Large intestine (tissue), 3 donors: ENCODE results near the gene TEAD1. TPM values are rescaled to one million over a fixed set of nuclear protein-coding genes. Genes with fewer than 3 reads are reported as not detected.
A peak's percentile ranks its signal among the peaks of the same experiment; 100 is the strongest.
"Not testable (repeated sequence)": the region's sequence is repeated elsewhere in the genome, so short reads cannot be mapped to it uniquely, and the experiment has no call there.

Experiments used
- DNase-seq, 2 donors: peaks; one replicate each; pipeline versions ENCODE4 v3.0.0 to v3.0.0-alpha.2; 2013
- H3K27ac ChIP-seq: one replicate; pipeline ENCODE4 v1.5.1; 2013; ENCODE audit warnings: low read length
- H3K27me3 ChIP-seq: 2 replicates; pipeline ENCODE4 v1.6.1; 2013; ENCODE audit warnings: low read length; ENCODE audit not compliant: control insufficient read depth, insufficient read depth
- H3K36me3 ChIP-seq: 2 replicates; pipeline ENCODE4 v1.6.1; 2013; ENCODE audit warnings: low read length; ENCODE audit not compliant: control insufficient read depth, insufficient read depth
- H3K4me1 ChIP-seq: one replicate; pipeline ENCODE4 v1.6.1; 2013; ENCODE audit warnings: low read length; ENCODE audit not compliant: control insufficient read depth, insufficient read depth
- H3K4me3 ChIP-seq: one replicate; pipeline ENCODE4 v1.5.1; 2013; ENCODE audit warnings: low read length
- H3K9me3 ChIP-seq: one replicate; pipeline ENCODE4 v1.6.1; 2013; ENCODE audit warnings: mild to moderate bottlenecking, low read depth, low read length, moderate library complexity; ENCODE audit not compliant: control insufficient read depth
- WGBS: methylation state at CpG from one replicate; pipeline ENCODE4 v1.1.5; 2013; ENCODE audit warnings: low lambda C conversion rate; ENCODE audit not compliant: insufficient coverage; 5-methylcytosine and 5-hydroxymethylcytosine counted together
- polyA plus RNA-seq: library from polyadenylated mRNA; unstranded; fragments of 120-200 nt; gene quantifications from one replicate; pipeline ENCODE4 v1.2.1, GENCODE V29; 2013

Gene TEAD1
- polyA plus RNA-seq, 1 donor, result 38.7 TPM

GRCh38 chr11:12757416-12757815, 83.2 kb downstream of the TEAD1 start:
- H3K27ac ChIP-seq, result no peak overlapping the region

GRCh38 chr11:12758117-12758516, 83.9 kb downstream of the TEAD1 start:
- H3K36me3 ChIP-seq, H3K27me3 ChIP-seq, H3K4me3 ChIP-seq, DNase-seq, H3K27ac ChIP-seq, H3K9me3 ChIP-seq, H3K4me1 ChIP-seq: not testable (repeated sequence)
- 100% methylated on average over 1 of the region's 6 CpGs for WGBS

More at GRCh38 chr11:12757416-12757815, 83.2 kb downstream of the TEAD1 start:
- no peaks in the 10 kb centered on the region for H3K27me3 ChIP-seq
- H3K36me3 ChIP-seq, result no peaks in the 10 kb centered on the region
- WGBS, result no CpG with 5 or more reads among the region's 2 CpGs
- no peak for DNase-seq
- no peak overlapping the region for H3K4me3 ChIP-seq
- H3K9me3 ChIP-seq, result no peaks in the 10 kb centered on the region
- H3K4me1 ChIP-seq, result no peaks in the 10 kb centered on the region

DNA sequence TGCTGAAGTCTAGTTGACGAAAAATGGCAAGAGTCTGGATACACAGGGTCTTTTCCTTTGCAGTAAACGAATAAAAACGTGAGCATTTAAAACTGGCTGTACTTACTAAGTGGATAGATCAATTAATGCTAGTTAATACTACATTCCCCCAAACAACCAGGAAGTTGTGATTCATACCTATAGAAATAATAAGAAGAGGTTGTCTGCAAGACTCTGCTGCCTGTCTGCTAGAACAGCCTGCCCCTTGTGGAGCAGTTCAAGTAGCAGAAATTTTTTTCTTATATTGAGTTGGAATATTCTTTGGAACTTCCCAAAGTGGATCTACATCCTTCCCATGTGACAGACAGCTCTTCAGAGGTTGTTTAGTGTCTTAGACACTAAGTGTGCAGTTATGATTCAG, 86.8 kb downstream of the TEAD1 start:
- Histone ChIP-seq H3K27me3 (no peaks in the 10 kb centered on the region), H3K9me3 (no peaks in the 10 kb centered on the region), H3K27ac (no peak overlapping the region), H3K36me3 (peaks cover 14% of the 10 kb centered on the region), H3K4me3 (no peak overlapping the region), H3K4me1 (peaks cover 4% of the 10 kb centered on the region)
- DNase-seq, result no peak
- no CpG with 5 or more reads among the region's 3 CpGs for WGBS

DNA sequence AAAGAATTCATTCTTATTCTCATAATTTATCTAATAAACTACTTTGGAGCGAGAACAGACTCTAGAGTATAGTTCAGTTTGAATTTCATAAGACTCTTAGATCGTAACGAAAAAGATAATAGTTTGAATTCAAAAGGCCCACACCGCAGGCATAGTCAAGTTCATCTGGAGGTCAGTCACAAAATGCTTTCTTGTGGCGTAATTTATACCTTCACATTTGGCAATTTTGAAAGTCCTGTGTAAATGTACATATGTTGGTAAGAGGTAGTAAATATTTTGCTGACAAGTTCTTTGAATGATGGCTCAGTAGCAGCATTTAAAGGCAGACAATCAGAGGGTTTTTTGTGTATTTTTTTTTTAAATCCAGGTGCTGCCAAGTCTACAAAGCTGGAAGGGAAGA, 88.1 kb downstream of the TEAD1 start:
- Histone ChIP-seq H3K4me1 (peaks cover 4% of the 10 kb centered on the region), H3K4me3 (no peak overlapping the region), H3K27me3 (no peaks in the 10 kb centered on the region), H3K9me3 (no peaks in the 10 kb centered on the region), H3K36me3 (peaks cover 21% of the 10 kb centered on the region), H3K27ac (no peak overlapping the region)
- no peak for DNase-seq
- 100% methylated on average over 1 of the region's 5 CpGs for WGBS

DNA sequence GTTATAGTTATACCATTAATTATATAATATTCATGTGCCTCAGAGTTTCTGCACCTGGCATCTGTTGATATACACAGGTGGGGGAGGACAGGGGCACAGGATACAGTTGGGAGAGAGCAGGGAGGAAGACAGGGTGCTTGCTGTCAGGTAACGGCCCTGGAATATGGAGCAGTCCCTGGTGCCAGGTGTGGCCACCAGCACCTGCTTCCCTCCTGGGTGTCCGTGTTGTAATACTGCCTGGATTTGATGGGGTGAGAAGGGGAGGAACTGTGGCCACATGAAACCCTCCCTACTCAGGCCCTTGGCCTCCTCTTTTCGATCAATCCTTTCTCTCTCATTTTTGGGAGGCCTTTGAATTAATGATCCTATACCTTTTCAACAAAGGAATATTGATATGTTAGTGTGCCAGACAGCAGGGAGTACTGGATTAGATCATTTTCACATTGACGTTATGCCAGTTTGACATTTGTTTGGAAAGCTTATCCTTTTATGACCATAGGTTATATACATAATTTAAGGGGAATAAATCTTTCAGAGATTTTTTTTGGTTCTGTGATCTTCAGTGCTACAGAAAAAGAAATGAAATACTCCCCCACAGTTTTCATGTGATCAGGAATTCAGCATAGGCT, 88.6 kb downstream of the TEAD1 start:
- H3K4me3 ChIP-seq, result no peak overlapping the region
- H3K4me1 ChIP-seq, result peaks cover 4% of the 10 kb centered on the region
- no peaks in the 10 kb centered on the region for H3K27me3 ChIP-seq
- no peak for DNase-seq
- H3K27ac ChIP-seq, result no peak overlapping the region
- H3K36me3 ChIP-seq, result peaks cover 21% of the 10 kb centered on the region
- WGBS, result 67% methylated on average over 1 of the region's 4 CpGs
- H3K9me3 ChIP-seq, result no peaks in the 10 kb centered on the region

DNA sequence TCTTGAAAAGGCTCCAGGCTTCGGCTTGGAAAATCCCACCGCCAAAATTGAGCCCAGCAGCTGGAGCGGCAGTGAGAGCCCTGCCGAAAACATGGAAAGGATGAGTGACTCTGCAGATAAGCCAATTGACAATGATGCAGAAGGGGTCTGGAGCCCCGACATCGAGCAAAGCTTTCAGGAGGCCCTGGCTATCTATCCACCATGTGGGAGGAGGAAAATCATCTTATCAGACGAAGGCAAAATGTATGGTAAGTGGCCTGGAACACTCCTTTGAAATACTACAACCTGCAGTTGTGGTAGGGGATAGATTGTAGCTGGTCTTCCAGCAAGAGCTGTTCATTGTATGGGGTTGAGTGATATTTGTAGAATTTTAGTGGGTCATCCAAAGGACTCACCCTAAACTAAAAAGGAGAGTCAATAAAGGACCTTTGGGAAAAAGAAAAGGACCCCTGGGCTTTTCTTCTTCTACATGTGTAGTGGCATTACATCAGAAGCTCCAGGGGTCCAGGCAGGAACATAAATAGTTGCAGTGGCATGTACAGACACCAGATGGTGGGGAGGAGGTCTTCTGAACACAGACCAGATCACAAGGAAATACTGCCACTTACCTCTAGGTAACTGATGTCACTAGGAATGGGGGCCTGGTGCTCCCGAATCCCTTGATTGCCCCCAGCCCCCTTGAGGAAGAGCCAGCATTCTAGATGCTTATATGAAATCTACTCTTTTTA, 90.1 kb downstream of the TEAD1 start:
- Histone ChIP-seq H3K4me3 (no peak overlapping the region), H3K27ac (no peak overlapping the region), H3K9me3 (no peaks in the 10 kb centered on the region), H3K4me1 (peaks cover 4% of the 10 kb centered on the region), H3K27me3 (no peaks in the 10 kb centered on the region), H3K36me3 (peaks cover 26% of the 10 kb centered on the region)
- no CpG with 5 or more reads among the region's 8 CpGs for WGBS
- DNase-seq, result no peak

DNA sequence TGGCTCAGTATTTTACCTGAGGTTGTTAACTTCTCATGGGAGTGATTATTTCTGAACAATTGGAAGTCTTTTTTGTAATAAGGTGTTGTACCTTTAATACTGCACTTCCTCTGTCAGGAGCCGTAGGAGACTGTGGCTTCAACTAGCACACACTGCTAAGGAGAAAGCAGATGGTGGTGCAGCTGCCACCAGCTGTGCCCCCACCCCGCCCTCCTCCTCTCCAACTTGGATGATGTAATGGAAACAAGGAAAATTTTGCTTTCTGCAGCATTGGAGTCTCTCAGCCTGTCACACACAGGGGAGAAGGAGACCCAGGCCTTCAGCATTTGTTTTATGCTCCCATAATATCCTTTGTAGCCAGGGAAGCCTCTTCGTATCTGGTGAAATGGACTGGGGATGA, 91.2 kb downstream of the TEAD1 start:
- Histone ChIP-seq H3K4me1 (peaks cover 4% of the 10 kb centered on the region), H3K4me3 (no peak overlapping the region), H3K27ac (peak overlapping the region; percentile 23), H3K36me3 (peaks cover 26% of the 10 kb centered on the region), H3K27me3 (no peaks in the 10 kb centered on the region), H3K9me3 (no peaks in the 10 kb centered on the region)
- DNase-seq, result peak; percentile 41 to 60
- WGBS, result no CpG with 5 or more reads among the region's 3 CpGs

DNA sequence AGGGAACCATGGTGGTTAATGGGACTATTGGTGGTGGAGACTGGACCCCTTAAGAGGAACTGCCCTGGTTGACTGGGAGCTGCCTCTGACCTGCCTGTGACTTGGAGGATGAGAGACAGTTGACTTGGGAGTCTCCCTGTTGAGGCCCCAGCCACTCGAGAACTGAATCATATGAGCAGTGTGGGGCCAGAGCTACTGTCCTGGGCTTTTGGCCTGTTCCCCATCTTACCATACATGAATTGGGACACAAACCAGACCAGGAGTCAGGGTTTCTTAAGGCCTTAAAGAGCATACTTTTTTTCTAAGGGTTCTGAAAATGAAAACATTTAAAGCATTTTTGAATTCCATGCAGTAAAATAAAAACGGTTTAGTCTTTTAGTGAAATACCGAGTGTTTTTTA, 92.8 kb downstream of the TEAD1 start:
- Histone ChIP-seq H3K9me3 (no peaks in the 10 kb centered on the region), H3K4me3 (no peak overlapping the region), H3K27ac (no peak overlapping the region), H3K27me3 (no peaks in the 10 kb centered on the region), H3K4me1 (peaks cover 4% of the 10 kb centered on the region), H3K36me3 (peaks cover 26% of the 10 kb centered on the region)
- no peak for DNase-seq
- 89% methylated on average over 2 of the region's 3 CpGs for WGBS

- Histone ChIP-seq H3K4me3 (no peak overlapping the region), H3K27ac (no peak overlapping the region), H3K4me1 (peaks cover 4% of the 10 kb centered on the region), H3K9me3 (no peaks in the 10 kb centered on the region), H3K27me3 (no peaks in the 10 kb centered on the region), H3K36me3 (peaks cover 26% of the 10 kb centered on the region)
- 11% methylated on average over 1 of the region's 5 CpGs for WGBS
- DNase-seq, result no peak
Measured at GRCh38 chr11:12767577-12767976, 93.4 kb downstream of the TEAD1 start.

GRCh38 chr11:12768726-12769673, 94.8 kb downstream of the TEAD1 start:
- Histone ChIP-seq H3K27ac (no peak overlapping the region), H3K36me3 (peaks cover 29% of the 10 kb centered on the region), H3K4me3 (no peak overlapping the region), H3K27me3 (no peaks in the 10 kb centered on the region), H3K4me1 (peaks cover 4% of the 10 kb centered on the region), H3K9me3 (no peaks in the 10 kb centered on the region)
- no peak for DNase-seq
- WGBS, result no CpG with 5 or more reads among the region's 7 CpGs
